ENCODE results near the gene ELFN1. TPM values are rescaled to one million over a fixed set of nuclear protein-coding genes. Genes with fewer than 3 reads are reported as not detected.

The ELFN1 gene
- total RNA-seq, 1 donor from 2014 or later = 0.20 TPM

GRCh38 chr7:1642291-1642731, 27.8 kb upstream of the ELFN1 start:
- intact Hi-C loops (cut with micrococcal nuclease) = no loop called here

DNA sequence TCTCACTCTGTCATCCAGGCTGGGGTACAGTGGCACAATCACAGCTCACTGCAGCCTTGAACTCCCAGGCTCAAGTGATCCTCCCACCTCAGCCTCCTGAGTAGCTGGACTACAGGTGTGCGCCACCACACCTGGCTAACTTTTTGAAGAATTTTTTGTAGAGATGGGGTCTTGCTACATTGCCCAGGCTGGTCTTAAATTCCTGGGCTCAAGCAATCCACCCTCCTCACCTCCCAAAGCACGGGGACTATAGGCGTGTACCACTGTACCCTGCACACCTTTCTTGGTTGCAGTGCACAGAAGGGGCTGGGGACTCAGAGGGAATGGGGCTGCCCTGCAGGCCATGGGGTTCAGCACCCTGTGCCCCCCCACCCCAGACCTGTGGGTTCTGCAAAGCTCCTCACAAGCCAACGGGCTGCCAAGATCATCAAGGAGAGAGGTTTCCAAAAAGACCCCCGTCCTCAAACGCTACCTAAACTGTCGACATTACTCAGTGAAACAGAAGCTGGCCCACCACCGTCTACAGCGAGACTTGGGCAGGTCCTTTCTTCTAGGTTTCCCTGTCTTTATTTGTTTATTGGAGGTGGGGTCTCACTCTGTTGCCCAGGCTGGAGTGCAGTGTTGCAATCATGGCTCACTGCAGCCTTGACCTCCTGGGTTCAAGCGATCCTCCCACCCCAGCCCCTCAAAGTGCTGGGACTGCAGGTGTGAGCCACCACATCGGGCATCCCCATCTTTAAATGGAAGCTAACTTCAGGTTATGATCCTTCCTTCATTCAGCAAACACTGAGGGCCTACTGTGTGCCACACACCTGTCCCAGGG, 26.6 kb upstream of the ELFN1 start:
- intact Hi-C loops (cut with micrococcal nuclease) = no loop called here

DNA sequence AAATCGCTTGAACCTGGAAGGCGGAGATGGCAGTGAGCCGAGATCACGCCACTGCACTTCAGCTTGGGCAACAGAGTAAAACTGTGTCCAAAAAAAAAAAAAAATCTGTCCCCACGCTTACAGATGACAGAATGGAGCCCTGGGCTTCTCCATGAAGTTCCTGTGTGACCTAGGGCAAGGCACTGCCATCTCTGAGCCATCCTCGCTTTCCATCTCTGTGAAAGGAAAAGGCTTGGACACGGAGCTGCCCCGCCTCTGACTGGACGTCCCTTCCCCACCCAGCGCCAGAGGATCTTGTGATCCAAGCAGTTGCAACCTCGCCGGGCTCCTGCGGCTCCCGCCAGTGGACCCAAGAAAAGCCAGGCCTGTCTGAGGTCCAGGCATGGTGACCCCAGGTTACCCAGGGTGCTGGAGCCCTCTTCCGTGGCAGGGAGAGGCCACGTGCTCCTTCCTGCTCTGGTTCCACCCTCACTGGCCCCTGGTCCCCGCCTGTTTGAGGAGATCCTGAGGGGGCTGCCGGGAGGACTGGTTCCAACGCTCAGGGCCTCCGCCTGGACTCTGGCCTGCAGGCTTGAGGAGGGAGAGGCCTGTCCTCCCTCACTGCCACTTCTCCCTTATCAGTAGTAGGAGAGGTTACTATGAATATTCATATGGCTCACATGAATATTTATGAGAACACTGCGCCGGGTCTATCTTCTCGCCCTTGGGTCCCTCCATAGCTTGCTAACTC, 25.6 kb upstream of the ELFN1 start:
- intact Hi-C loops (cut with micrococcal nuclease) = no loop called here

GRCh38 chr7:1645071-1645409, 25.0 kb upstream of the ELFN1 start:
- intact Hi-C loops (cut with micrococcal nuclease) = no loop called here

DNA sequence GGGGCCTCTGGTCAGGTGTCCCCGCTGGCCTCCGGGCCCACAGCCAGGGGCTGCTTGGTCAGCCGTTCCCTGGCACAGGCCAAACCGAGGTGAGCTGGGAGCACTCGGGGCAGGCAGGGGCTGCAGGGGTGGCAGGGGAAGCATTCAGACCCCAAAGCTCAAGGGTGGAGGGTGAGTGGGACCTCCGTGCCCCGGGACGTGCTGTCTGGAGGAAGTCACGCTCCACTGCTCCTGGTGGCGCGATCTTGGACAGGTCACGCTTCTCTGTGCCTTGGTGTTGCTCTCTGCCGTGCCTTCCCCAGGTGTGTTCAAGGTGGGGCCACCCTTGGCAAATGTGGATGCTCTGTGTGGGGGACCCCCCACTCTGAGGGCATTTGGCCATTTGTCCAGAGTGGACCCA, 24.6 kb upstream of the ELFN1 start:
- intact Hi-C loops (cut with micrococcal nuclease) = no loop called here

- intact Hi-C loops (cut with micrococcal nuclease) = no loop called here
Observed at GRCh38 chr7:1646391-1646790, 23.7 kb upstream of the ELFN1 start.

- intact Hi-C loops (cut with micrococcal nuclease) = no loop called here
Observed at GRCh38 chr7:1646957-1647891, 22.9 kb upstream of the ELFN1 start.

GRCh38 chr7:1647961-1648672, 22.0 kb upstream of the ELFN1 start:
- intact Hi-C loops (cut with micrococcal nuclease) = no loop called here

GRCh38 chr7:1649751-1650326, 20.2 kb upstream of the ELFN1 start:
- intact Hi-C loops (cut with micrococcal nuclease) = no loop called here

DNA sequence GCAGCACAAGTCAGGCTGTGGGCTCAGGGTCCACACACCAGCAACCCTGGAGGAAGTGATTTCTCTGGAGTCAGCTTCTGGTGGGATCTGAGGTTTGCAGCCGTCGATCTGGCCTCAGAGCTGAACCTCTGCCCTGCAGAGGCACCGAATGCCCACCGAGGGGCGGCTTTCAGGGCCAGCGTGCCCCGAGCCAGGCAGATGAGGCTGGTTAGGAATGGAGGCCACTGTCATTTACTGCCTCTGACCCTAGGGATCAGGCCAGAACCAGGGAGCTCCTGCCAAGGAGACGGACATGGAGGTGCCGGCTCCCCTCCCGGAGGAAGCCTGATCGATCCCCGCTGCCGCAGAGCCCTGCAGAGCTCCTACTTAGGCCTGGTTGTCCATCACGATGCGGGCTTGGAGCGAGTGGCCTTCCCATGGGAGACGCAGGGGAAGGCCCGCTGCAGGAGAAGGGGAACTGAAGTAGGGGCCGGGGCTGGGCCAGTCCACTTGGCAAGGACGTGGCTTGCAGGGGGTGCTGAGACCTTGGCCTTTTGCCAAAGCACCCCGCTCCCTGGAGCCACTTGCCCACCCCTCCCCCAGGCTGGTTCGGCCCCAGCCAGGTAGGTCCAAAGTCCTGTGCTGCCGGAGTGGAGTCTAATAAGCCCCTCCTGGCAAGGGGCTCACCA, 19.6 kb upstream of the ELFN1 start:
- intact Hi-C loops (cut with micrococcal nuclease) = no loop called here

DNA sequence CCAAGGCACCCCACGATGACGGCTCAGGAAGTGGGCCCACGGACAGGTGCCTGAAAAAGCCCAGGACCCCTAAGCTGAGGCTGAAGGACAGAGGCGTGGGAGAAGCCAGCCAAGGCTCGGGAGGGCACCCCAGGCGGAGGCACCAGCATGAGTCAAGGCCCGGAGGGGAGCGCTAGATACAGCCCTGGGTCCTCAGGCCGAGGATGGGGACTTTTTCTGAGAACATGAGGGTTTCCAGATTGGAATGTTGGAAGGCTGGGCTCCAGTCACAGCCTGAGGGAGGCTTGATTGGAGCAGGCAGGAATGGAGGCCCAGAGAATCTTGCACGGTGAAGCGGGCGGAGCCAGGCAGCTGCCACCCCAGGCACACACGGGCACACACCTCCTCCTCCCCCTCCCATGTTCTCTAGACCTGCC, 19.0 kb upstream of the ELFN1 start:
- intact Hi-C loops (cut with micrococcal nuclease) = no loop called here

GRCh38 chr7:1651891-1652290, 18.2 kb upstream of the ELFN1 start:
- intact Hi-C loops (cut with micrococcal nuclease) = no loop called here

DNA sequence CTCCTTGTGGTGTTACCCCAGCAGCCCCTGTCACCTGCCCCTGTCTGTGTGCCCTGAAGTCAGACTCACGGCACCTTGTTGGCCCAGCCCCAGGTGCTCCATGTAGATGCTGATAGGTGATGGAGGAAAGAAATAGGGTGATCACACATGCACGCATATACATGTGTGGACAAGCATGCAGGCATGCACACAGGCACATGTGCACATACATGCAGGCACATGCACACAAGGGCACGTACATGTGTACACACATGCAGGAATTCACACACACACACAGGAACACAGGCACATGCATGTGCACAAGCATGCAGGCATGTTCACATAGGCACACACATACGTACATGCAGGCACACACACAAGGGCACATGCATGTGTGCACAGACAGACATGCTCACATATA, 16.6 kb upstream of the ELFN1 start:
- intact Hi-C loops (cut with micrococcal nuclease) = no loop called here

GRCh38 chr7:1654111-1654510, 16.0 kb upstream of the ELFN1 start:
- intact Hi-C loops (cut with micrococcal nuclease) = no loop called here

GRCh38 chr7:1654738-1655475, 15.2 kb upstream of the ELFN1 start:
- intact Hi-C loops (cut with micrococcal nuclease) = no loop called here

- intact Hi-C loops (cut with micrococcal nuclease) = loop anchor here (5.0 to 10.0 kb wide), 2 partner anchors 417 to 545 kb away; no protein-coding TSS in a partner anchor
Observed at GRCh38 chr7:1659696-1660095, 10.4 kb upstream of the ELFN1 start.

GRCh38 chr7:1661461-1661860, 8.6 kb upstream of the ELFN1 start:
- intact Hi-C loops (cut with micrococcal nuclease) = loop anchor here (5.0 to 10.0 kb wide), 2 partner anchors 419 to 543 kb away; no protein-coding TSS in a partner anchor

GRCh38 chr7:1662101-1662500, 8.0 kb upstream of the ELFN1 start:
- intact Hi-C loops (cut with micrococcal nuclease) = loop anchor here (5.0 to 10.0 kb wide), 2 partner anchors 420 to 543 kb away; no protein-coding TSS in a partner anchor

GRCh38 chr7:1662767-1663166, 7.3 kb upstream of the ELFN1 start:
- intact Hi-C loops (cut with micrococcal nuclease) = loop anchor here (5.0 to 10.0 kb wide), 2 partner anchors 420 to 542 kb away; no protein-coding TSS in a partner anchor
